K562 (cell line): ENCODE data around the gene PPP1R14C. TPM values are rescaled to one million over a fixed set of nuclear protein-coding genes. Genes with fewer than 3 reads are reported as not detected.

Source experiments
- FOXP1 ChIP-seq: sonication (generic); formaldehyde crosslinking; IDR thresholded peaks from 2 replicates; pipeline ENCODE4 v1.8.0; 2022; ENCODE audit warnings: mild to moderate bottlenecking, missing genetic modification reagents
- ILK ChIP-seq: fragments of 450-650 bp; IDR thresholded peaks from 2 replicates; pipeline ENCODE4 v1.6.1; 2016; ENCODE audit warnings: missing genetic modification characterization, low read depth, mild to moderate bottlenecking, missing compliant biosample characterization, moderate library complexity, borderline replicate concordance
- U2AF2 ChIP-seq: fragments of 200-400 bp; formaldehyde crosslinking; optimal IDR thresholded peaks from 2 replicates; pipeline ENCODE3; 2017; ENCODE audit warnings: low read depth, mild to moderate bottlenecking, low read length
- ZBTB17 ChIP-seq: fragments of 450-650 bp; formaldehyde crosslinking; IDR thresholded peaks from 2 replicates; pipeline ENCODE4 v1.4.0; 2020; ENCODE audit warnings: mild to moderate bottlenecking
- ZNF318 ChIP-seq, 2 experiments: fragments of 450-650 bp; IDR thresholded peaks; 2 replicates each; pipeline ENCODE4 v1.6.1; 2016; ENCODE audit warnings: mild to moderate bottlenecking in 2 of 2, borderline replicate concordance in 1 of 2, low read depth in 1 of 2, moderate library complexity in 1 of 2
- ZNF511 ChIP-seq: sonication (generic); formaldehyde crosslinking; IDR thresholded peaks from 2 replicates; pipeline ENCODE4 v1.8.0; 2022; ENCODE audit warnings: mild to moderate bottlenecking, missing genetic modification reagents
- ZNF57 ChIP-seq: fragments of 450-650 bp; formaldehyde crosslinking; IDR thresholded peaks from 2 replicates; pipeline ENCODE4 v1.4.0; 2020; ENCODE audit warnings: mild to moderate bottlenecking, moderate library complexity
- polyA plus RNA-seq, 8 experiments: library from polyadenylated mRNA; depleted of rRNA in 4 of 8; stranded (reverse) in 5 of 8; unstranded in 3 of 8; fragments of >200 nt; fragmentation: Nextera tagmentation in 2 of 8; fragmentation: Illumina TruSeq in 1 of 8; extraction: Ambion mirVana in 2 of 8; extraction: Trizol in 1 of 8; gene quantifications; 2 replicates each; pipeline versions ENCODE4 v1.2.1 to v1.2.3, GENCODE V29; 2011 to 2014; ENCODE audit warnings: inconsistent platforms in 1 of 8, missing spikeins in 1 of 8
- total RNA-seq, 7 experiments: library from RNA; depleted of rRNA in 6 of 7; stranded (reverse); fragments of >200 nt in 6 of 7; fragmentation: Illumina TruSeq in 2 of 7; extraction: Trizol in 2 of 7; gene quantifications; 2 replicates each; pipeline versions ENCODE4 v1.2.1 to v1.2.3, GENCODE V29; 2011 to 2021; ENCODE audit warnings: low replicate concordance in 1 of 7
- TF ChIP-seq, protein P1 (sequence below), 2 experiments: IDR thresholded peaks; 2 replicates each; pipeline ENCODE4 v1.6.1; 2011; ENCODE audit warnings: borderline replicate concordance in 1 of 2, control low read depth in 1 of 2, low read depth in 1 of 2, low read length in 1 of 2, mild to moderate bottlenecking in 1 of 2, mixed read lengths in 1 of 2, moderate library complexity in 1 of 2; ENCODE audit not compliant: insufficient read depth in 1 of 2, insufficient read length in 1 of 2, poor library complexity in 1 of 2, severe bottlenecking in 1 of 2; ENCODE audit errors: extremely low read depth in 1 of 2

Gene PPP1R14C
- total and polyA plus RNA-seq, 9 of the 15 experiments (the other 6 are each of a cell fraction or from before 2014, with no cell fraction given), result 4.5 to 16.6 (median 11.9) TPM

DNA sequence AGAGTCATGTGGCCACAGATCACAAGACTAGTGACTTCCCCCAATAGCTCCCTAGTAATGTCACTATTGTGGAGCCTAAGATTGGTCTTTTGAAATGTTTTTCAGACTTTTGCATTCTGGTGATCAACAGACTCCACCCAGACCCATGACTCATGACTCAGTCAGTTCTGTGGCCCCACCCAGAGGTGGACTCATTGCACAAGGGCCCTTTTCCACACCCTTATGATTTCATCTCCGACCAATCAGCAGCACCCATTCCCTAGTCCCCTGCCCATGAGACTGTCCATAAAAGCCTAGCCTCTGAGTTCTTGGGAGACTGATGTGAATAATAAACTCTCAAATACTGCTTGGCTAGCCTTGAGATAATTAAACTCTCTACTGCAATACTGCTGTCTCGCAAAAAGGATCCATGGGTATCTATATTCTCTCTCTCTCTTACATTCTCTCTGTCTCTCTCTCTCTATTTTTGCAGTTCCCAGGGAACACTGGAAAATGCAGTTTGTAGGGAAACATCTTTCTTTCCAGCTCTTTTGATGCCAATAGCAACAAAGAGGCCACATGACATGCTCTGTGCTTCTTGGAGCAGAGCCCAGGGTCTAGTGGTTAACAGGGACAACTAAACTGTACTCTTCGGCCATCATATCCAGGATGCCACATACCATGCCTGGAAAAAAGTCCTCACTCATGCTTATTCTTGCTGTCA lies 154.6 kb downstream of the PPP1R14C start (continued):
- TF ChIP-seq ZNF318 (IDR thresholded peaks at IDR 0.05; ENCODE audit: borderline replicate concordance in 1 of 2, low read depth in 1 of 2) (no peak), FOXP1 (CRISPR knock-in tag) (no peak), ZNF57 (no peak), ZBTB17 (CRISPR knock-in tag) (no peak), ILK (tag) (no peak), ZNF511 (CRISPR knock-in tag) (no peak), U2AF2 (no peak)
- TF ChIP-seq, protein P1, sequence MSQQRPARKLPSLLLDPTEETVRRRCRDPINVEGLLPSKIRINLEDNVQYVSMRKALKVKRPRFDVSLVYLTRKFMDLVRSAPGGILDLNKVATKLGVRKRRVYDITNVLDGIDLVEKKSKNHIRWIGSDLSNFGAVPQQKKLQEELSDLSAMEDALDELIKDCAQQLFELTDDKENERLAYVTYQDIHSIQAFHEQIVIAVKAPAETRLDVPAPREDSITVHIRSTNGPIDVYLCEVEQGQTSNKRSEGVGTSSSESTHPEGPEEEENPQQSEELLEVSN (IDR thresholded peaks at IDR 0.05; ENCODE audit: borderline replicate concordance in 1 of 2, extremely low read depth in 1 of 2, insufficient read depth in 1 of 2, insufficient read length in 1 of 2, low read depth in 1 of 2, low read length in 1 of 2, poor library complexity in 1 of 2, severe bottlenecking in 1 of 2), result no peak
